Neuron (in vitro differentiated cells): ENCODE data around the gene CCL20.

Experiments used
- H2AFZ ChIP-seq: one replicate; pipeline ENCODE4 v1.6.1; 2013; ENCODE audit warnings: low read depth, mild to moderate bottlenecking, inconsistent platforms, low read length, moderate library complexity
- H3K27me3 ChIP-seq: one replicate; pipeline ENCODE4 v1.6.1; 2013; ENCODE audit warnings: low read length; ENCODE audit not compliant: insufficient read depth
- H3K36me3 ChIP-seq: one replicate; pipeline ENCODE4 v1.6.1; 2013; ENCODE audit warnings: low read length; ENCODE audit not compliant: insufficient read depth
- H3K4me1 ChIP-seq: one replicate; pipeline ENCODE4 v1.6.1; 2013; ENCODE audit warnings: low read length; ENCODE audit not compliant: insufficient read depth
- H3K4me3 ChIP-seq: 2 replicates; pipeline ENCODE4 v1.5.1; 2013; ENCODE audit warnings: mild to moderate bottlenecking, low read length, moderate library complexity
- H3K9me3 ChIP-seq: one replicate; pipeline ENCODE4 v1.6.1; 2013; ENCODE audit warnings: low read length

Gene CCL20

DNA sequence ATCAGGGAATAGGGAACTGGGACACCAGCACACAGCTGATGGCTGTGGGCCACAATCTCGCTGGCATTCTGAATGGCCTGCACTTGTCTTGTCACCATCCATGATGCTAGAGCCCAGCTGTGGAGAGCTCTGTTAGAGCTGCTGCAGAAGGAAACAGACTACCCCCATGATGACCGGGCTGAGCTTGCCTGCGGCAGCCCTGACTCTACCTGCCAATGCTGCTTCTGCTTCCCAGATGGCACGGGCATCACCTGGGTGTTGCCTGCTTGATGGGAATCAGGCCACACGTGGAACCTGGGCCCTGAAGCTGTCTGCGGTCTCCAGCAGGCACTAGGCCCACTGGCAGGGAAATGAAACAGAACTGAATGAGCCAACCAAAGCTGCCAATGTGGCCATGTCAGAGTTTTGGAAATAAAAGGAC is 46.6 kb downstream of the CCL20 start:
- H3K27me3 ChIP-seq, result no peaks in the 10 kb centered on the region

DNA sequence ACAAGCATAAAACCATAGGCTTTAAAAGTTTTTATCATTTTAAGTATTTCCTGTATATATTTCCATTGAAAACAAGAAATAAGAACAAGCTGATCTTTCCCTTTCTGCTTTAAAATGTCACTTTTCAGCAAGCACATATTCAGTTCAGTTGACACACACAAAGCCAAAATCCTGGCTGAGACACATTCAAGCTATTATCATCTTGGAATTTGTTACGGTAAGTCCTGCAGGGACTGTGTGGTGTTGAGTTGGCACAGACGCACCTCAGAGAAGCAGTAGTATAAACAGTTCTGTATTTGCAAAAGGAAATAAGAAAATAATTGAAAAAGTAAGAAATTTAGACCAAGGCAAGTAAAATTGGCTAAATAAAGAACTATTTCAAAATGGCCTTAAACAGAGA is 47.4 kb downstream of the CCL20 start:
- Histone ChIP-seq H3K4me1 (no peaks in the 10 kb centered on the region), H2AFZ (no peak overlapping the region), H3K27me3 (no peaks in the 10 kb centered on the region), H3K4me3 (no peak overlapping the region), H3K9me3 (no peaks in the 10 kb centered on the region), H3K36me3 (no peaks in the 10 kb centered on the region)

More for the DNA sequence above, 46.6 kb downstream of the CCL20 start:
- Histone ChIP-seq H3K9me3 (no peaks in the 10 kb centered on the region), H3K4me3 (no peak overlapping the region), H3K36me3 (no peaks in the 10 kb centered on the region), H3K4me1 (no peaks in the 10 kb centered on the region), H2AFZ (no peak overlapping the region)

DNA sequence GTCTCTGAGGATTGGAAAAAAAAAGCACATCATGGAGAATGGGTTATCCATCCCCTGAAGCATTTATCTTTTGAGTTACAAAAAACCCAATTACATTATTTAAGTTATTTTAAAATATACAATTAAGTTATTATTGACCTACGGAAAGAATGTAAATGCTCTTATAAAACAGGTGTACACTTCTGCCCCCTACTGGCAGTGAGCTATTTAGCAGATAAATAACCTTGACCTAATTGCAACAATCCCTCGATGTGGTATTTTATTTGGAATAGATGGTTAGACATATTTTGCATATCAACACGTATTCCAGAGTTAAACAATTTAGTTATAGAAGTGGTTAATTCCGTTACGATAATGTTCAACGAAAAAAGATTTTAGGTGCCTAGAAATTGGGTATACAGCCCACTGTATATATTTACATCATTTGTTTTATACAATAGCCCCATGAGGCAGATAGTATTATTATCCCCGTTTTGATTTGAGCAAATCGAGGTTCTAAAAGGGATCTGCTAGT is 48.6 kb downstream of the CCL20 start:
- H3K4me1 ChIP-seq, result no peaks in the 10 kb centered on the region
- no peaks in the 10 kb centered on the region for H3K36me3 ChIP-seq
- no peak overlapping the region for H3K4me3 ChIP-seq
- H2AFZ ChIP-seq, result no peak overlapping the region
- no peaks in the 10 kb centered on the region for H3K9me3 ChIP-seq
- no peaks in the 10 kb centered on the region for H3K27me3 ChIP-seq

DNA sequence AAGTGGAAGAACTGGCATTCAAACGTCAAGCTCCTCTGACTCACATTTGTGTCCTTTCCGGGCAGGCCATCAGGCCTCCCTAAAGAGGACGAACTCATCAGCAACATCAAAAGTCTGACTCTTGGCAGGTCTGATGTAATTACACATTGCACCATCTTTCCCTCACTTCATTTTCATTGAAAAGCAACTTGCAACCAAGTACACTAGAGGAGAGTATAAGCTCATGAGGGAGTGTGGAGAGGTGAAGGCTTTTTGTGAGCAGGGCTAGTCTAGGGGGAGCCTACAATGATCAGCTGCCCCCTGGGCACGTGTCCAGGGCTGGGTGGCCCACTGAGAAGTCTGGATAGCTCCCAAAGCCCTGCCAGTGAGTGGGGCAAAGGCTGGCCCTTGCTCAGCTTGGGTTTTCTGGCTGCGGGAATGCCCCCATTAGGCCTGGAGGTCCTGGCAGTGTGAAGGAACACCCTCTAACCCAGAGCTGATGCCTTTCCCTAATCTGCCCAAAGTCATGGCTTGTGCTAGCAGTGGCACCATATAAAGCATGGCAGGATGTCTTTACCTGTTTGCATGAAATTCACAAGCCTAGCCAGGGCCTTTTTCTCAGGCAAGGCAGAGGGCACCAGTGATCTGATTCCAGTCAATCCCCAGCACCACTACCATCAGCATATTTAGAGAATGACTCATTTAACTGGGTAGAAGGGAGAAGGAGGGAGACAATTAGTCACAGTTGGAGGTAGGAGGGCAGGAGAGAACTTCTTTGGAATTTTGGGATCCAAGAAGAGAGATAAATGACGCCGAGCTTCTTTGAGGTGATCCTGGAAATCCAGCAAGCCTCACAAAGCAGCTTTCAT is 49.3 kb downstream of the CCL20 start:
- Histone ChIP-seq H3K4me3 (no peak overlapping the region), H3K9me3 (no peaks in the 10 kb centered on the region), H3K36me3 (no peaks in the 10 kb centered on the region), H2AFZ (no peak overlapping the region), H3K4me1 (no peaks in the 10 kb centered on the region), H3K27me3 (no peaks in the 10 kb centered on the region)

DNA sequence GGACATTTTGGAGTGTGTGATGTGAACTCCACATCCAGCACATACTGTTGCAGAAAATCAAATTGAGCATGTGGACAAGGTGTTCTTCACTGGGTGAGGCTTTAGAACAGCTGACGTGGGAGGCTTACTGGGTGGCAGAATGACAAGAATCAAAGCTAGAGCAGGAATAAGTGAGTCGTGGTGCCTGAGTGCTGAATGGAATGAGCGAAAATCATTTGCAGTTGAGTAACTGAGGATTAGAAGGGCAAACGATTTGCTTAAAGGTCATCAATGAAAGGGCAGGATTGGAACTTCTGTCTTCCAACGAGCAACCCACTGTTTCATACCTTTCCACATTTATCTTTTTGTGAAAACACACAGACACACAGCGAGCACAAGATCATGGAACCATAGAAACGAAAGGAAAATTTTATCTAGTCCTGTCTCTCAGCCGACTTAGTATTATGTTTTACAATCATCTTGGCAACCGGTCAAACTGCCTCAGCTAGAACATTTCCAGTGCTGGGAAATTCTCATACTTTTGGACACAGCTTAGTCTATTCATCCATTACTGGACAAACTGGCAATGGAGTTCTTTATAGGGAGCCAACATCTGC is 50.6 kb downstream of the CCL20 start:
- Histone ChIP-seq H2AFZ (no peak overlapping the region), H3K27me3 (no peaks in the 10 kb centered on the region), H3K9me3 (no peaks in the 10 kb centered on the region), H3K4me1 (no peaks in the 10 kb centered on the region), H3K4me3 (no peak overlapping the region), H3K36me3 (no peaks in the 10 kb centered on the region)

- no peak overlapping the region for H2AFZ ChIP-seq
- H3K9me3 ChIP-seq, result no peaks in the 10 kb centered on the region
- no peaks in the 10 kb centered on the region for H3K4me1 ChIP-seq
- no peak overlapping the region for H3K4me3 ChIP-seq
- H3K36me3 ChIP-seq, result no peaks in the 10 kb centered on the region
- H3K27me3 ChIP-seq, result no peaks in the 10 kb centered on the region
These were observed 51.6 kb downstream of the CCL20 start for GRCh38 chr2:227865291-227865690.
